RPMI8226 (cell line): ENCODE measurements around the gene NRP1.
"Not testable (repeated sequence)": the region's sequence is repeated elsewhere in the genome, so short reads cannot be mapped to it uniquely, and the experiment has no call there.

Experiments used
- DNase-seq: peaks from one replicate; pipeline ENCODE4 v3.0.0-alpha.2; 2015

The NRP1 gene

GRCh38 chr10:33141251-33141650, 193.2 kb downstream of the NRP1 start:
- DNase-seq: no peak

- DNase-seq: no peak
Measured at GRCh38 chr10:33139181-33139646, 195.3 kb downstream of the NRP1 start.

- not testable (repeated sequence) for DNase-seq
Measured at GRCh38 chr10:33138686-33139085, 195.8 kb downstream of the NRP1 start.

- no peak for DNase-seq
Measured at GRCh38 chr10:33137356-33138005, 197.0 kb downstream of the NRP1 start.

- DNase-seq: no peak
Measured at GRCh38 chr10:33136781-33137180, 197.7 kb downstream of the NRP1 start.

GRCh38 chr10:33136271-33136670, 198.2 kb downstream of the NRP1 start:
- DNase-seq: no peak

- no peak for DNase-seq
Measured at GRCh38 chr10:33134011-33134751, 200.3 kb downstream of the NRP1 start.

GRCh38 chr10:33133557-33133956, 200.9 kb downstream of the NRP1 start:
- no peak for DNase-seq

- no peak for DNase-seq
Measured at GRCh38 chr10:33132626-33133025, 201.8 kb downstream of the NRP1 start.

- DNase-seq: no peak
Measured at GRCh38 chr10:33129996-33130386, 204.5 kb downstream of the NRP1 start.

- DNase-seq: no peak
Measured at GRCh38 chr10:33129141-33129995, 205.1 kb downstream of the NRP1 start.

- DNase-seq: no peak
Measured at GRCh38 chr10:33127622-33128021, 206.8 kb downstream of the NRP1 start.
